GM12892 (cell line): ENCODE data around the gene NFAT5.
"Not testable (repeated sequence)": the region's sequence is repeated elsewhere in the genome, so short reads cannot be mapped to it uniquely, and the experiment has no call there.

Experiments
- DNase-seq: peaks from one replicate; pipeline ENCODE4 v3.0.0; 2011; ENCODE audit not compliant: insufficient read length
- FAIRE-seq: peaks from 2 replicates; lab custom pipeline; 2011; peaks lifted over from hg19 to GRCh38; lab: Jason Lieb, UNC
- POLR2A ChIP-seq: IDR thresholded peaks from 2 replicates; pipeline ENCODE4 v1.6.1; 2011; ENCODE audit warnings: low read depth, low read length, control low read depth
- POLR2AphosphoS5 ChIP-seq: IDR thresholded peaks from 2 replicates; pipeline ENCODE4 v1.6.1; 2011; ENCODE audit warnings: low read depth, low read length, control low read depth
- TAF1 ChIP-seq: IDR thresholded peaks from 2 replicates; pipeline ENCODE4 v1.6.1; 2011; ENCODE audit warnings: low read depth, mild to moderate bottlenecking, control low read depth, low read length, borderline replicate concordance

NFAT5 gene

GRCh38 chr16:69721441-69721957, 155.7 kb downstream of the NFAT5 start:
- TF ChIP-seq POLR2AphosphoS5 (no peak), POLR2A (no peak), TAF1 (no peak)
- DNase-seq, result no peak
- FAIRE-seq, result no peak

- FAIRE-seq, result no peak
- no peak for DNase-seq
- TF ChIP-seq POLR2A, result no peak
Observed at GRCh38 chr16:69724414-69724873, 158.7 kb downstream of the NFAT5 start.

DNA sequence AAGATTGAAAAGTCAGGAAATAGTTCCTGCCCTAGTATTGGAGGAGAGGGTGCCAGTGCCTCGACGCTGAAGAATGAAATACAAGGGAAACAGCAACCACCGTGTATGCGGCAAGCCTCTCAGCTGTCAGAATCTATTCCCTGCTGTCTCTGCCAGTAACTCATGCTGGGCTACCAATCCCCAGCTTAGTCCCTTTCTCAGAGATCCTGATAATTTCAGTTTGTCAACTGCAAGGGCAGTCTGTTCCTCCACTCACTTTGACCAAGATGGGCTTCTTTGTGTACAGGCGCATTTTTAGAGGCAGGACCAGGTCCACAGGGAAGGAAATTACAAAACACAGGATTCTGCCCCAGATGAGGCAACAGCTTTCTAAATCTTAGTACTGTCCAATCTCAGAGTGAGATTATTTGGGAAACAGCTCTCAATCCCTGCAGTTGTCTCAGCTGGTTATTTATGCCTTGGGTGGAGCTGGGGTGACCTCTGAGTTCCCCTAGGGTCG, 159.3 kb downstream of the NFAT5 start:
- no peak for DNase-seq
- TF ChIP-seq POLR2AphosphoS5 (no peak), TAF1 (no peak), POLR2A (no peak)
- no peak for FAIRE-seq

DNA sequence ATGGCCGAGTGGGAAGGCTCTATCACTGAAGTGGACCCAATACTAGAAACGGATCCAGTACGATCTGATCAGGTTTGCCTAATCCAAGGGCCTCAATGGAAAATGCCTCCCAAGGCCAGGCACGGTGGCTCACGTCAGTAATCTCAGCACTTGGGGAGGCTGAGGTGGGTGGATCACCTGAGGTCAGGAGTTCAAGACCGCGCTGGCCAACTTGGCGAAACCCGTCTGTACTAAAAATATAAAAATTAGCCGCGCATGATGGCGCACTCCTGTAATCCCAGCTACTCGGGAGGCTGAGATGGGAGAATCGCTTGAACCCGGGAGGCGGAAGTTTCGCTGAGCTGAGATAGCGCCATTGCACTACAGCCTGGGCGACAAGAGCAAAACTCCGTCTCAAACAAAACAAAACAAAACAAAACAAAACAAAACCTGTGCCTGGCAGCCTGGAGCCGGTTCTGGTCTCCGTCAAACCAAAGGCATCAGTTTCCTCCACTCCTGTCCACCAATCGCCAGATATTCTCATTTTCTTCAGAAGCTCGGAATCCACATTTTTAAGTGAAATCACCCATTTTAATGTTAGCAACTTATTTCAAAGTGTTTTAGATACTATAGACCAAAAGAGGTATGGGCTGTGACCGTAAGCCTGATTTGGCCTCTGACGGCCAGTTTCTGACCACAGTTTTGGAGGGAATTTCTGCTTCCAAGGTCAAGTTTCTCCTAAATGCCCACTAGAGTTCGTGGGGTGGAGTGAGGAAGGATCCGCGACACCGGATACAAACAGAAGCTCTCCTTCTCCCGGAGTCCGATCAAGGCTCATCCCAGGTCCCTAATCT, 159.9 kb downstream of the NFAT5 start:
- DNase-seq (no peak), FAIRE-seq (no peak)
- TF ChIP-seq TAF1, result no peak
- TF ChIP-seq POLR2AphosphoS5, result no peak
- no peak for TF ChIP-seq POLR2A

DNA sequence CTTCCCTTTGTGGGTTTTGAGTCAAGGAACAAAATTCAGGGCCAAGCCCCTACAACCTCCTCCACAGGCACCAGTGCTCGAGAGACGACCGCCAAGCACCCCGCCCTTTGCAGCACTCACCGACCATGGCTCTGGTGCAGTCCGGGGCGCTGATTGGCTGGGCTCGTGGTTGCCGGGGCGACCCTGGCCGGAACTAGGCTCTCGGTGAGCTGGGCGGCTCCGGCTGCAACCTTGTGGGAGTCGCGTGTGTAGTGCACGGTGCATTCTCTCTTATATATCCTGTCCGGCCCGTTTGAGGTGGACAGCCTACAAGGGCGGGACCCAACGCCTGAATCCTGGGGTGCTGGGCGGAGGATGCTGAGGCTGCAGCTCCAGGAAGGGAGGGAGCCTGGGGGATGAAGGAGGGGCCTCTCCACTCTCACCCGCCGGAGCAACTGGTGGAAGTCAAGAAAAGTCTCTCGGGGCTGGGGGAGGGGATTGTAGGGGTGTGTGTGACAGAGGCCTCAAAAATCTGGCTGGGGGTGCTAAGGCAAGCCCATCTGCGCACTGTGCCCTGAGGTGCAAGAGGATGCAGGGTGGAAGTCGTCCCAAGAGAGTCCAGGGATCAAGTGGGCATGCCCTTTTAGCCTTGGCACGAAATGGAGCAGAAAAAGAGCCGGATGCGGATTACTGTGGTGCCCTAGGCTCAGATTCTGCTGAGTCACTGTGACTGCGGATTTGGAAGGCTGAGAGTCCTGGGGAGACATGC, 160.7 kb downstream of the NFAT5 start, which contains the start of gene NQO1:
Gene NQO1, minus strand, starts transcription at position 248 of the 748 bp plus-strand sequence. Its CDS starts 121 bp downstream, at position 127.
- FAIRE-seq, result peak; percentile 81
- peak; percentile 94 for DNase-seq
- TF ChIP-seq TAF1, result peak; percentile 67; the same call in 1 of the 2 replicates
- peak; percentile 82 for TF ChIP-seq POLR2A
- peak; percentile 61; the same call in 1 of the 2 replicates for TF ChIP-seq POLR2AphosphoS5

- TF ChIP-seq POLR2A (no peak), POLR2AphosphoS5 (no peak), TAF1 (no peak)
- FAIRE-seq (no peak), DNase-seq (no peak)
Observed at GRCh38 chr16:69727916-69728270, 162.1 kb downstream of the NFAT5 start.

DNA sequence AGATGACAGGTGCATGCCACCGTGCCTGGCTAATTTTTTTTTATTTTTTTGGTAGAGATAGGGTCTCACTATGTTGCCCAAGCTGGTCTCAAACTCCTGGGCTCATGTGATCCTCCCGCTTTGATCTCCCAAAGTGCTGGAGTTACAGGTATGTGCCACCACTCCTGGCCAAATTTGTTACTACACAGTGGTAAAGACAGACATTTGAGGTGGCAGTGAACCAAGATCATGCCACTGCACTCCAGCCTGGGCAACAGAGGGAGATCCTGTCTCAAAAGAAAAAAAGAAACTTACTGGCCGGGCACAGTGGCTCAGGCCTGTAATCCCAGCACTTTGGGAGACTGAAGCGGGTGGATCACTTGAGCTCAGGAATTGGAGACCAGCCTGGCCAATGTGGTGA, 163.3 kb downstream of the NFAT5 start:
- not testable (repeated sequence) for DNase-seq, FAIRE-seq

DNA sequence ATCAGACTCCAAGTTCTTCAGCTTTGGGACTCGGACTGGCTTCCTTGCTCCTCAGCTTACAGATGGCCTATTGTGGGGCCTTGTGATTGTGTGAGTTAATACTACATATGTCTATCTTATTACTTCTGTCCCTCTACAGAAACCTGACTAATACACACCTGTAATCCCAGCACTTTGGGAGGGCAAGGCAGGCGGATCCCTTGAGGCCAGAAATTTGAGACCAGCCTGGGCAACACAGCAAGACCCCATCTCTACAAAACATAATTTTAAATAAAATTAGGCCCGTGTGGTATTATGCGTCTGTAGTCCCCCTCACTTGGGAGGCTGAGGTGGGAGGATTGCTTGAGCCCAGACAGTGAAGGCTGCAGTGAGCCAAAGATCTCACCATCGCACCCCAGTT, 165.5 kb downstream of the NFAT5 start:
- not testable (repeated sequence) for FAIRE-seq

GRCh38 chr16:69732101-69732500, 166.3 kb downstream of the NFAT5 start:
- FAIRE-seq (no peak), DNase-seq (no peak)
- TF ChIP-seq TAF1, result no peak

More for the DNA sequence above, 165.5 kb downstream of the NFAT5 start:
- DNase-seq, result not testable (repeated sequence)

- no peak for DNase-seq
- TF ChIP-seq POLR2A (no peak), POLR2AphosphoS5 (no peak), TAF1 (no peak)
Observed at GRCh38 chr16:69741519-69741918, 175.8 kb downstream of the NFAT5 start.

DNA sequence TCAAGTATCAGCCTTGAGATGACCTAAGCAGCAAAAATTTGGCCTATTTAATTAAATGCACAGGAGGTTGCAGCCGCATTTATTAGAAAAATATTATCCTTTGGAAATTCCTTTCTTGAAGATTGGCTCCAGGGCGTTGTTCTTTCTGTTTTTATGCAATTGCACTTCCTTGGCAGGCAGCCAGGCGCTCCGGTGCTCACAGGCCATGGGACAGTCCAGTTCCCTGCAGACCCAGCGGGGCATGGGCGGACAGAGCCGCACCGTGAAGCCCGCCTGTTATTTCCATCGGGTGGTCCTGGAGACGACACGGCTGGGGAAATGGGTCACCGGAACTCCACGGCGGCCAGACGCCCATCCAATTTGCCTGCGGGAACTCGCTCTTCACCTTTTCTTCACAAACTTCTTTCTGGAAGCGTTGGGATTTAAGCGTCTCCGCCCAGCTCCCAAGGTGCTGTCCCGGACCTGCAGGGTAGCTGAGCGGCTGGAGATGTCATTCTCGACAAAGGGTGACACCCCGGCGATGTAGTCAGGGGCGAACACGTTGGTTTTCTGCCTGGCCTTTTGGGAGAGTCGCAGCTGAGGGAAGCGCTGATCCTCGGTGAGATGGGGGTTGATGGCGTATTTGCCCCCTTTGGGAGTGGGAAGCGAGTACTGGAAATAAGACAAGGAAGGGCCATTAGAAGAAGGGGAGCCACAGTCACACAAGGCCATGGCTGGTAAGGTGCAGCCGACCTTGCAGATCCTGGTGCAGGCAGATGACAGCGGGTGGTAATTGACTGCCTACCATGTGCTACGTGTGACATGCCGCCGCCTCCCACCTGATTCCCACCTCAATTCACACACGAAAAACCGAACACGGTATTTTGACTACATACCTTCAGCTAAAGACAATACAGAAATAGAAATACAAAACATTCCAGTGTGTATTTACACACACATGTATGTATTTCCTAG, 176.5 kb downstream of the NFAT5 start:
- TF ChIP-seq POLR2A (no peak), POLR2AphosphoS5 (no peak), TAF1 (no peak)
- no peak for FAIRE-seq
- DNase-seq, result no peak

More at GRCh38 chr16:69741519-69741918, 175.8 kb downstream of the NFAT5 start:
- no peak for FAIRE-seq
